Upper lobe of right lung (tissue), 1 donor: ENCODE measurements around the gene MGAM2. TPM values are rescaled to one million over a fixed set of nuclear protein-coding genes. Genes with fewer than 3 reads are reported as not detected.
A peak's percentile ranks its signal among the peaks of the same experiment; 100 is the strongest.

Experiments used
- ATAC-seq: fragments of 200-7000 bp; cut with Tn5 transposase; one replicate; pipeline ENCODE4 v1.9.1; 2020; ENCODE audit warnings: mild to moderate bottlenecking, moderate library complexity
- DNase-seq: peaks from one replicate; pipeline ENCODE4 v3.0.0-alpha.2; 2020
- H3K27ac ChIP-seq: fragments of 200-600 bp; one replicate; pipeline ENCODE4 v1.8.0; 2022
- H3K27me3 ChIP-seq: fragments of 200-600 bp; one replicate; pipeline ENCODE4 v1.8.0; 2022; ENCODE audit warnings: mild to moderate bottlenecking
- H3K36me3 ChIP-seq: fragments of 200-600 bp; one replicate; pipeline ENCODE4 v1.8.0; 2022
- H3K4me1 ChIP-seq: fragments of 200-600 bp; one replicate; pipeline ENCODE4 v1.8.0; 2022
- H3K4me3 ChIP-seq: fragments of 200-600 bp; one replicate; pipeline ENCODE4 v1.8.0; 2022; ENCODE audit warnings: mild to moderate bottlenecking
- H3K9me3 ChIP-seq: fragments of 200-600 bp; one replicate; pipeline ENCODE4 v1.8.0; 2022
- CTCF ChIP-seq: fragments of 200-600 bp; IDR thresholded peaks from one replicate; pipeline ENCODE4 v1.8.0; 2022; ENCODE audit warnings: antibody characterized with exemption
- intact Hi-C: fragments of 100-400 bp; cut with DNase I; formaldehyde crosslinking; loops from one replicate; pipeline ENCODE4 v1.11.0; 2022
- total RNA-seq: library from RNA; stranded (reverse); fragmentation: NEBNext Ultra II Directional; extraction: Animal tissue kit (Norgen Biotek cat#: 25700); gene quantifications from one replicate; pipeline ENCODE4 v1.2.1, GENCODE V29; 2021
- donor health status: DM: no; HTN: yes; CAD: no; lungs with severe emphysema.

MGAM2 gene
- total RNA-seq, 1 donor from 2014 or later, result 0.61 TPM

GRCh38 chr7:142177869-142178268 is 66.4 kb downstream of the MGAM2 start:
- TF ChIP-seq CTCF, result no peak
- Histone ChIP-seq H3K4me3 (no peak overlapping the region), H3K4me1 (no peaks in the 10 kb centered on the region), H3K27ac (no peak overlapping the region), H3K9me3 (no peaks in the 10 kb centered on the region), H3K36me3 (no peaks in the 10 kb centered on the region), H3K27me3 (no peaks in the 10 kb centered on the region)
- intact Hi-C loops, result no loop called here
- DNase-seq (no peak), ATAC-seq (no peak)

GRCh38 chr7:142180426-142180825 is 68.9 kb downstream of the MGAM2 start:
- Histone ChIP-seq H3K36me3 (no peaks in the 10 kb centered on the region), H3K4me1 (peaks cover under 1% of the 10 kb centered on the region), H3K27me3 (no peaks in the 10 kb centered on the region), H3K4me3 (no peak overlapping the region), H3K27ac (no peak overlapping the region), H3K9me3 (no peaks in the 10 kb centered on the region)
- DNase-seq, result no peak
- intact Hi-C loops, result no loop called here
- TF ChIP-seq CTCF, result no peak
- ATAC-seq, result no peak

- peaks cover 5% of the 10 kb centered on the region for H3K4me1 ChIP-seq
- no peaks in the 10 kb centered on the region for H3K9me3 ChIP-seq
- no peak overlapping the region for H3K27ac ChIP-seq
- DNase-seq (no peak), ATAC-seq (no peak)
- intact Hi-C loops, result no loop called here
- no peaks in the 10 kb centered on the region for H3K36me3 ChIP-seq
- H3K27me3 ChIP-seq, result no peaks in the 10 kb centered on the region
- TF ChIP-seq CTCF, result no peak
- H3K4me3 ChIP-seq, result no peak overlapping the region
Measured at GRCh38 chr7:142181211-142181610, 69.7 kb downstream of the MGAM2 start.

GRCh38 chr7:142181966-142182365 is 70.4 kb downstream of the MGAM2 start:
- TF ChIP-seq CTCF, result no peak
- Histone ChIP-seq H3K27ac (no peak overlapping the region), H3K27me3 (no peaks in the 10 kb centered on the region), H3K36me3 (no peaks in the 10 kb centered on the region), H3K9me3 (no peaks in the 10 kb centered on the region), H3K4me3 (no peak overlapping the region), H3K4me1 (peaks cover 5% of the 10 kb centered on the region)
- DNase-seq (no peak), ATAC-seq (peak; percentile 31)
- intact Hi-C loops, result no loop called here

GRCh38 chr7:142185069-142185468 is 73.6 kb downstream of the MGAM2 start:
- H3K4me1 ChIP-seq, result peaks cover 5% of the 10 kb centered on the region
- H3K9me3 ChIP-seq, result no peaks in the 10 kb centered on the region
- no peaks in the 10 kb centered on the region for H3K27me3 ChIP-seq
- no peak for TF ChIP-seq CTCF
- H3K27ac ChIP-seq, result no peak overlapping the region
- intact Hi-C loops, result no loop called here
- DNase-seq (no peak), ATAC-seq (peak; percentile 23)
- no peaks in the 10 kb centered on the region for H3K36me3 ChIP-seq
- H3K4me3 ChIP-seq, result no peak overlapping the region

GRCh38 chr7:142185801-142186200 is 74.3 kb downstream of the MGAM2 start:
- no peak for ATAC-seq
- intact Hi-C loops, result no loop called here
- peaks cover 5% of the 10 kb centered on the region for H3K4me1 ChIP-seq
- no peaks in the 10 kb centered on the region for H3K36me3 ChIP-seq
- H3K4me3 ChIP-seq, result no peak overlapping the region
- no peaks in the 10 kb centered on the region for H3K9me3 ChIP-seq
- H3K27ac ChIP-seq, result no peak overlapping the region
- DNase-seq, result no peak
- peaks cover 4% of the 10 kb centered on the region for H3K27me3 ChIP-seq
- no peak for TF ChIP-seq CTCF
